Neuronal stem cell (in vitro differentiated cells): ENCODE data around the gene PLD4.

Experiments
- DNase-seq: peaks from one replicate; pipeline ENCODE4 v3.0.0-alpha.2; 2013; ENCODE audit warnings: low spot score
- H2AFZ ChIP-seq: one replicate; pipeline ENCODE4 v1.6.1; 2013; ENCODE audit warnings: mild to moderate bottlenecking, low read length, inconsistent platforms
- H2AK5ac ChIP-seq: 2 replicates; pipeline ENCODE4 v1.6.1; 2013; ENCODE audit warnings: low read depth, mild to moderate bottlenecking, inconsistent platforms, low read length, moderate library complexity, mixed read lengths
- H2BK120ac ChIP-seq: 2 replicates; pipeline ENCODE4 v1.6.1; 2013; ENCODE audit warnings: low read depth, mild to moderate bottlenecking, inconsistent platforms, low read length, moderate library complexity, mixed read lengths
- H2BK12ac ChIP-seq: one replicate; pipeline ENCODE4 v1.6.1; 2013; ENCODE audit warnings: low read length, inconsistent platforms
- H2BK15ac ChIP-seq: 2 replicates; pipeline ENCODE4 v1.6.1; 2013; ENCODE audit warnings: mild to moderate bottlenecking, low read length, inconsistent platforms, mixed read lengths
- H2BK5ac ChIP-seq: one replicate; pipeline ENCODE4 v1.6.1; 2013; ENCODE audit warnings: inconsistent platforms, mild to moderate bottlenecking, low read length, moderate library complexity
- H3K14ac ChIP-seq: one replicate; pipeline ENCODE4 v1.6.1; 2013; ENCODE audit warnings: low read length, inconsistent platforms
- H3K18ac ChIP-seq: 2 replicates; pipeline ENCODE4 v1.6.1; 2013; ENCODE audit warnings: low read length, inconsistent platforms
- H3K23ac ChIP-seq: 2 replicates; pipeline ENCODE4 v1.6.1; 2013; ENCODE audit warnings: low read depth, mild to moderate bottlenecking, mixed read lengths, low read length, inconsistent platforms; ENCODE audit not compliant: poor library complexity
- H3K27ac ChIP-seq: replicated peaks from 3 replicates; pipeline ENCODE4 v1.5.1; 2013; ENCODE audit warnings: low read length, inconsistent platforms
- H3K27me3 ChIP-seq, 3 experiments: 2 replicates each; pipeline ENCODE4 v1.6.1; 2013; ENCODE audit warnings: low read length in 3 of 3, mild to moderate bottlenecking in 2 of 3, inconsistent platforms in 1 of 3, low read depth in 1 of 3, mixed read lengths in 1 of 3, moderate library complexity in 1 of 3; ENCODE audit not compliant: control insufficient read depth in 3 of 3, insufficient read depth in 3 of 3
- H3K36me3 ChIP-seq, 2 donors: replicated peaks in 1 of 2; 2 replicates each; pipeline ENCODE4 v1.6.1; 2013; ENCODE audit warnings: low read length in 2 of 2; ENCODE audit not compliant: control insufficient read depth in 2 of 2, insufficient read depth in 2 of 2
- H3K4ac ChIP-seq: 2 replicates; pipeline ENCODE4 v1.6.1; 2013; ENCODE audit warnings: inconsistent platforms, mild to moderate bottlenecking, low read length, moderate library complexity
- H3K4me1 ChIP-seq, 2 donors: 1 replicate in 1 of 2; 2 replicates in 1 of 2; pipeline ENCODE4 v1.6.1; 2013; ENCODE audit warnings: low read length in 2 of 2, low read depth in 1 of 2; ENCODE audit not compliant: control insufficient read depth in 2 of 2, insufficient read depth in 1 of 2
- H3K4me2 ChIP-seq: one replicate; pipeline ENCODE4 v1.6.1; 2013; ENCODE audit warnings: mild to moderate bottlenecking, low read length, inconsistent platforms; ENCODE audit not compliant: insufficient read depth, poor library complexity, severe bottlenecking
- H3K4me3 ChIP-seq, 2 donors: 2 replicates each; pipeline ENCODE4 v1.5.1; 2013; ENCODE audit warnings: low read length in 2 of 2, mild to moderate bottlenecking in 2 of 2, inconsistent platforms in 1 of 2, moderate library complexity in 1 of 2
- H3K79me1 ChIP-seq: one replicate; pipeline ENCODE4 v1.6.1; 2013; ENCODE audit warnings: low read depth, mild to moderate bottlenecking, inconsistent platforms, low read length, moderate library complexity
- H3K9ac ChIP-seq: one replicate; pipeline ENCODE4 v1.6.1; 2013; ENCODE audit warnings: mild to moderate bottlenecking, low read depth, low read length, inconsistent platforms; ENCODE audit not compliant: poor library complexity
- H3K9me3 ChIP-seq, 2 donors: replicated peaks in 1 of 2; 2 replicates each; pipeline versions ENCODE3 to v1.6.1; 2013; ENCODE audit warnings: low read length in 2 of 2, mild to moderate bottlenecking in 2 of 2, inconsistent platforms in 1 of 2, low read depth in 1 of 2, mixed read lengths in 1 of 2, moderate library complexity in 1 of 2; ENCODE audit not compliant: control insufficient read depth in 2 of 2, insufficient read depth in 1 of 2
- H4K8ac ChIP-seq: one replicate; pipeline ENCODE4 v1.6.1; 2013; ENCODE audit warnings: low read depth, mild to moderate bottlenecking, inconsistent platforms, low read length, moderate library complexity
- H4K91ac ChIP-seq: one replicate; pipeline ENCODE4 v1.6.1; 2013; ENCODE audit warnings: low read length, low read depth, mild to moderate bottlenecking, inconsistent platforms; ENCODE audit not compliant: poor library complexity
- WGBS, 2 donors: extraction: QIAGEN DNeasy Blood & Tissue Kit; methylation state at CpG; one replicate each; pipeline ENCODE4 v1.1.7; 2013; ENCODE audit warnings: missing lambda C conversion rate in 2 of 2, mixed read lengths in 1 of 2; ENCODE audit not compliant: insufficient read length in 2 of 2, insufficient replicate concordance in 1 of 2; ENCODE audit errors: extremely low coverage in 2 of 2; 5-methylcytosine and 5-hydroxymethylcytosine counted together

Gene PLD4

DNA sequence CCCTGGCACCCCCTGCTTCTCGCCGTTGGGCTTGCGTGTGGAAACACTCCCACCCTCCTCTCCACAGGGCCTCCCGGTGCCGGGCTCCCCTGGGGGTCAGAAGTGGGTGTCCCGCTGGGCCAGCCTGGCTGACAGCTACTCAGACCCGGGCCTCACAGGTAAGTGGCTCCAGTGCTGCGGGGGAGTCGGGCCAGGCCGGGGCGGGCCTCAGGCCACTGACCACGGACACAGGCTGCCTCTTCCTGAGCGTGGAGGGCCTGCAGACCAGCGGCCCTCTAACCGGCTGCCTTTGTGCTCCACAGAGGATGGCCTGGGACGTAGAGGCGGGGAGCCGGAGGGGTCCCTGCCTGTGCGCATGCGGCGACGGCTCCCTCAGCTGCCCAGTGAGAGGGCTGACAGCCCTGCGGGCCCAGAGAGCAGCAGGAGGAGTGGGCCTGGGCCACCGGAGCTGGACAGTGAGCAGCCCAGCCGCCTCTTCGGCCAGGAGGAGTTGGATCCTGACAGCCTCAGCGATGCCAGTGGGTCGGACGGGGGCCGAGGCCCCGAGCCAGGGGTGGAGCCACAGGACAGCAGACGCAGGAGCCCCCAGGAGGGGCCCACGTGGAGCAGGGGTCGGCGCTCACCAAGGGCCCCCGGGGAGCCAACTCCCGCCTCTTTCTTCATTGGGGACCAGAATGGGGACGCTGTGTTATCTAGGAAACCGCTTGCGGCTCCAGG is 38.5 kb upstream of the PLD4 start:
- no peak overlapping the region for H2BK12ac ChIP-seq
- peak overlapping the region; percentile 80 for H3K23ac ChIP-seq
- no peak overlapping the region for H3K14ac ChIP-seq
- H3K9ac ChIP-seq, result no peak overlapping the region
- H3K27ac ChIP-seq, result no peak overlapping the region
- no peak overlapping the region for H3K18ac ChIP-seq
- H2AFZ ChIP-seq, result no peak overlapping the region
- H3K36me3 ChIP-seq, result peaks cover 4 to 12% of the 10 kb centered on the region in 2 donors
- peaks cover 0 to 7% of the 10 kb centered on the region in 2 donors for H3K4me1 ChIP-seq
- no CpG with 5 or more reads among the region's 40 CpGs for WGBS, 2 donors
- H3K4ac ChIP-seq, result no peak overlapping the region
- H3K4me3 ChIP-seq, result no peak overlapping the region
- no peaks in the 10 kb centered on the region for H3K27me3 ChIP-seq
- no peak for DNase-seq
- peaks cover 0 to 2% of the 10 kb centered on the region in 2 donors for H3K9me3 ChIP-seq
- H4K8ac ChIP-seq, result no peak overlapping the region
- H4K91ac ChIP-seq, result no peak overlapping the region
- no peak overlapping the region for H2BK120ac ChIP-seq
- H3K4me2 ChIP-seq, result no peak overlapping the region
- no peak overlapping the region for H2BK5ac ChIP-seq
- no peak overlapping the region for H2BK15ac ChIP-seq
- no peak overlapping the region for H2AK5ac ChIP-seq
- H3K79me1 ChIP-seq, result peaks cover 7% of the 10 kb centered on the region

DNA sequence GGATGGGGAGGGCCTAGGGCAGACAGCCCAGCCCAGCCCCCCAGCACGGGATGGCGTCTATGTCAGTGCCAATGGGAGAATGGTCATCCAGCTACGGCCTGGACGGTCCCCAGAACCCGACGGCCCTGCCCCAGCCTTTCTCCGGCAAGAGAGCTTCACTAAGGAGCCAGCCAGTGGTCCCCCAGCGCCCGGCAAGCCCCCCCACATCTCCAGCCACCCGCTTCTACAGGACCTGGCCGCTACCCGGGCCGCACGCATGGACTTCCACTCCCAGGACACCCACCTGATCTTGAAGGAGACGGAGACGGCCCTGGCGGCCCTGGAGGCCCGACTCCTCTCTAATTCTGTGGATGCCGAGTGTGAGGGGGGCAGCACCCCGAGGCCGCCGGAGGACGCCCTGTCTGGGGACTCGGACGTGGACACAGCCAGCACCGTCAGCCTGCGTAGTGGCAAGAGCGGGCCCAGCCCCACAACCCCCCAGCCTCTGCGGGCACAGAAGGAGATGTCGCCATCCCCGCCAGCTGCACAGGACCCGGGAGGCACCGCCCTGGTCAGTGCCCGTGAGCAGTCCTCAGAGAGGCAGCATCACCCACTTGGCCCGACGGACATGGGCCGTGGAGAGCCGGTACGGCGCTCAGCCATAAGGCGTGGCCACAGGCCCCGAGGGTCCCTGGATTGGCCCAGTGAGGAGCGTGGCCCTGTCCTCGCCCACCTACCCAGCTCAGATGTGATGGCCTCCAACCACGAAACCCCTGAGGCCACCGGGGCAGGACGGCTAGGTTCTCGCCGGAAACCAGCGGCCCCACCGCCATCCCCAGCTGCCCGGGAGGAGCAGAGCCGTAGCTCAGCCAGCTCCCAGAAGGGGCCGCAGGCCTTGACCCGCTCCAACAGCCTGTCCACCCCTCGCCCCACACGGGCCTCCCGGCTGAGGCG is 37.7 kb upstream of the PLD4 start:
- no peak overlapping the region for H2BK12ac ChIP-seq

DNA sequence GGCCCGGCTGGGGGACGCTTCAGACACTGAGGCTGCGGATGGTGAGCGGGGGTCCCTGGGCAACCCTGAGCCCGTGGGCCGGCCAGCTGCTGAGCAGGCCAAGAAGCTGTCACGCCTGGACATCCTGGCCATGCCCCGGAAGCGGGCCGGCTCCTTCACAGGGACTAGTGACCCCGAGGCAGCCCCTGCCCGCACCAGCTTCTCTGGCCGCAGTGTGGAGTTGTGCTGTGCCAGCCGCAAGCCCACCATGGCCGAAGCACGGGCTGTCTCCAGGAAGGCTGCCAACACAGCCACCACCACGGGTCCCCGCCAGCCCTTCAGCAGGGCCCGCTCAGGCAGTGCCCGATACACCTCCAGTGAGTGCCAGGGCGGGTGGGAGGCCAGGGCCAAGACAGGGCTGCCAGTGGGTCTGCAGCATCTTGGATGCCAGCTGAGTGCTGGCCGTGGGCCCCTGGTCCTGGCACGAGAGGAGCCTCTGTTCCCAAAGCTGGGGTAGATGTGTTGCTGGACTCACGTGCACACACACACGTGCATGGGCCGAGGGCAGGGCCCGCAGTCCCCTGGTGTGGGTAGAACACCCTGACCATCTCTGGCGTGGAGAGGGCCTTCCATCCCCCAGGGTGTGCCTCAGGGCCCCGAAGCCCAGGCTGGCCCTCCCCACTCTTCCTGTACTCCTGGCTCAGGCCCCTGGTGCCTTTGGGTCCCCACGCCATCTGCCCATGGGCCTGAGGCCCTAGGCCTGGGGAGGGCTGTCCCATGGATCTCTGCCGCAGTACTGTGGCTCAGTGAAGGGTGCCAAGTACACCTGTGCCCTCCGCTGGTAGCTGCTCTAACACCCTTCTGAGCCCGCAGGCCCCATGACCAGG is 36.8 kb upstream of the PLD4 start:
- Histone ChIP-seq H2AK5ac (no peak overlapping the region), H2BK15ac (no peak overlapping the region), H3K79me1 (peaks cover 7% of the 10 kb centered on the region), H2BK12ac (no peak overlapping the region), H2BK5ac (peak overlapping the region; percentile 24), H3K23ac (peak overlapping the region; percentile 80), H3K4me2 (no peak overlapping the region), H3K4me1 (peaks cover 3 to 4% of the 10 kb centered on the region in 2 donors), H3K9ac (peak overlapping the region; percentile 44), H2AFZ (no peak overlapping the region), H3K14ac (no peak overlapping the region), H4K91ac (no peak overlapping the region), H3K18ac (peak overlapping the region; percentile 48), H3K4me3 (peak overlapping the region in 1 of 2 donors; percentile 42), H3K27me3 (no peaks in the 10 kb centered on the region), H3K27ac (no peak overlapping the region), H3K4ac (no peak overlapping the region), H3K9me3 (peaks cover 0 to 2% of the 10 kb centered on the region in 2 donors), H3K36me3 (peaks cover 4 to 12% of the 10 kb centered on the region in 2 donors), H4K8ac (no peak overlapping the region), H2BK120ac (no peak overlapping the region)
- WGBS, 2 donors, result no CpG with 5 or more reads among the region's 33 CpGs
- DNase-seq, result no peak

More for the DNA sequence above, 37.7 kb upstream of the PLD4 start:
- Histone ChIP-seq H3K23ac (no peak overlapping the region), H3K4me2 (no peak overlapping the region), H3K4me3 (no peak overlapping the region), H3K36me3 (peaks cover 4 to 12% of the 10 kb centered on the region in 2 donors), H2BK5ac (no peak overlapping the region), H2AFZ (no peak overlapping the region), H3K9me3 (peaks cover 0 to 2% of the 10 kb centered on the region in 2 donors), H3K9ac (peak overlapping the region; percentile 21), H3K27ac (no peak overlapping the region), H3K14ac (peak overlapping the region; percentile 21), H2BK15ac (no peak overlapping the region), H2BK120ac (no peak overlapping the region), H3K18ac (no peak overlapping the region), H3K4me1 (peaks cover 0 to 6% of the 10 kb centered on the region in 2 donors), H2AK5ac (no peak overlapping the region), H4K91ac (no peak overlapping the region), H4K8ac (no peak overlapping the region), H3K27me3 (no peaks in the 10 kb centered on the region), H3K4ac (no peak overlapping the region), H3K79me1 (peaks cover 7% of the 10 kb centered on the region)
- no CpG with 5 or more reads among the region's 59 CpGs for WGBS, 2 donors
- no peak for DNase-seq
